A673 (cell line): ENCODE measurements around the gene ZNF516. TPM values are rescaled to one million over a fixed set of nuclear protein-coding genes. Genes with fewer than 3 reads are reported as not detected.

ENCODE experiments used
- BruUV-seq: library from RNA; stranded (reverse); fragments of 400-500 nt; replicated peaks from 2 replicates; lab custom pipeline; 2021; lab: Mats Ljungman, UMichigan
- CTCF ChIA-PET: fragments of 300-600 bp; sonication (Branson Sonifier 250); formaldehyde crosslinking; loops from one replicate; lab custom pipeline; 2022; ENCODE audit warnings: antibody characterized with exemption; lab: Charles Lee
- POLR2A ChIA-PET: fragments of 300-600 bp; sonication (Branson Sonifier 250); formaldehyde crosslinking; loops from one replicate; lab custom pipeline; 2022; ENCODE audit warnings: antibody characterized with exemption; ENCODE audit not compliant: low non-redundant PET; lab: Charles Lee
- DNase-seq: peaks from one replicate; pipeline ENCODE4 v3.0.0-alpha.2; 2015; ENCODE audit warnings: low spot score
- H3K27ac ChIP-seq: fragments of 200-600 bp; sonication (generic); 2 replicates; pipeline ENCODE4 v1.5.1; 2016; ENCODE audit warnings: mixed run types, low read depth, mild to moderate bottlenecking, mixed read lengths, antibody characterized with exemption, low read length; ENCODE audit not compliant: poor library complexity, severe bottlenecking
- H3K27me3 ChIP-seq: fragments of 200-600 bp; sonication (generic); replicated peaks from 2 replicates; pipeline ENCODE4 v1.6.1; 2017; ENCODE audit warnings: mixed run types, low read depth, mild to moderate bottlenecking, mixed read lengths, antibody characterized with exemption, low read length; ENCODE audit not compliant: insufficient read depth, poor library complexity
- H3K36me3 ChIP-seq: fragments of 200-600 bp; sonication (generic); 2 replicates; pipeline ENCODE4 v1.6.1; 2016; ENCODE audit warnings: mixed run types, mild to moderate bottlenecking, mixed read lengths, antibody characterized with exemption, low read length; ENCODE audit not compliant: insufficient read depth, poor library complexity, severe bottlenecking
- H3K4me1 ChIP-seq: fragments of 200-600 bp; sonication (generic); 2 replicates; pipeline ENCODE4 v1.6.1; 2017; ENCODE audit warnings: mixed run types, mild to moderate bottlenecking, mixed read lengths, antibody characterized with exemption, low read length; ENCODE audit not compliant: insufficient read depth, poor library complexity, severe bottlenecking
- H3K4me3 ChIP-seq: fragments of 200-600 bp; sonication (generic); 2 replicates; pipeline ENCODE4 v1.5.1; 2016; ENCODE audit warnings: low read depth, mixed run types, mild to moderate bottlenecking, mixed read lengths, low read length; ENCODE audit not compliant: poor library complexity, severe bottlenecking
- H3K9me3 ChIP-seq: fragments of 200-600 bp; sonication (generic); 2 replicates; pipeline ENCODE4 v1.6.1; 2016; ENCODE audit warnings: mixed run types, low read depth, mild to moderate bottlenecking, mixed read lengths, antibody characterized with exemption, low read length; ENCODE audit not compliant: poor library complexity, severe bottlenecking
- CTCF ChIP-seq: fragments of 300-800, 200-600 bp; sonication (generic); conservative IDR thresholded peaks from 2 replicates; pipeline ENCODE4 v1.5.1; 2017; ENCODE audit warnings: low read depth, mild to moderate bottlenecking, antibody characterized with exemption, low read length, moderate library complexity, mixed read lengths
- EZH2 ChIP-seq: fragments of 200-600 bp; sonication (generic); IDR thresholded peaks from 2 replicates; pipeline ENCODE4 v1.6.1; 2017; ENCODE audit warnings: borderline replicate concordance, low read depth, mild to moderate bottlenecking, mixed read lengths, antibody characterized with exemption, low read length; ENCODE audit not compliant: poor library complexity, severe bottlenecking
- intact Hi-C: fragments of 100-400 bp; cut with micrococcal nuclease; formaldehyde crosslinking; loops from one replicate; pipeline ENCODE4 v1.10.0; 2022; ENCODE audit not compliant: unreplicated experiment
- total RNA-seq: library from RNA; stranded (reverse); gene quantifications from 2 replicates; pipeline ENCODE4 v1.2.3, GENCODE V29; 2021

ZNF516 gene
- total RNA-seq, 1 experiment from 2014 or later = 32.3 TPM

DNA sequence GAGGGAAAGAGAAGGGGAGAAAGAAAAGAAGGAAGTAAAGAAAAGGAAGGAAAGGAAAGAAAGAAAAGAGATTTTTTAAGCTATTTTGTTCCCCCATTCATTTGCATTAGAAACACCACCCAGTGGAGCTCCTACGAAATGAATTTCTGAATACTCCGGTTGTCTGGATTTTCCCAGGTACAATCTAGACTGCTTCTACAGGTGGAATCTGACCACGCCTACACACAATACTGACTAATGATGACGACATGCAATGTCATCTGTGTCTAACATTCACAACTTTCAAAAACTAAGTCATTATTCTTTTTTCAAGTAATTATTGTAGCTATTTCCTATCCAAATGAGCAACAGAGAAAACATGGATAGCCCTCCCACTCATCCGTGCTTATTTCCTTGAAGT is 121.7 kb downstream of the ZNF516 start:
- intact Hi-C loops = no loop called here
- Histone ChIP-seq H3K4me1 (no peaks in the 10 kb centered on the region), H3K27ac (no peak overlapping the region), H3K9me3 (no peaks in the 10 kb centered on the region), H3K4me3 (no peak overlapping the region), H3K36me3 (no peaks in the 10 kb centered on the region), H3K27me3 (no peaks in the 10 kb centered on the region)
- ChIA-PET POLR2A (no interaction called here), CTCF (no interaction called here)
- BruUV-seq = no TSS peak
- DNase-seq = no peak
- TF ChIP-seq CTCF (no peak), EZH2 (no peak)

GRCh38 chr18:76371301-76372203 is 123.5 kb downstream of the ZNF516 start:
- H3K27me3 ChIP-seq = no peaks in the 10 kb centered on the region
- H3K27ac ChIP-seq = no peak overlapping the region
- H3K9me3 ChIP-seq = no peaks in the 10 kb centered on the region
- intact Hi-C loops = no loop called here
- CTCF ChIA-PET = no interaction called here
- no peak for TF ChIP-seq CTCF
- no peak for TF ChIP-seq EZH2
- no peaks in the 10 kb centered on the region for H3K36me3 ChIP-seq
- BruUV-seq = no TSS peak
- no peak overlapping the region for H3K4me3 ChIP-seq
- POLR2A ChIA-PET = no interaction called here
- no peak for DNase-seq
- H3K4me1 ChIP-seq = no peaks in the 10 kb centered on the region

- no peak overlapping the region for H3K27ac ChIP-seq
These were observed 124.4 kb downstream of the ZNF516 start for GRCh38 chr18:76370686-76371085.

More at GRCh38 chr18:76370686-76371085, 124.4 kb downstream of the ZNF516 start:
- intact Hi-C loops = no loop called here
- Histone ChIP-seq H3K4me3 (no peak overlapping the region), H3K4me1 (no peaks in the 10 kb centered on the region), H3K9me3 (no peaks in the 10 kb centered on the region), H3K36me3 (no peaks in the 10 kb centered on the region), H3K27me3 (no peaks in the 10 kb centered on the region)
- BruUV-seq = no TSS peak
- ChIA-PET POLR2A (no interaction called here), CTCF (no interaction called here)
- TF ChIP-seq EZH2 (no peak), CTCF (no peak)
- no peak for DNase-seq
